Bronchial epithelial cell (primary cell): ENCODE results near the gene HOXA3. TPM values are rescaled to one million over a fixed set of nuclear protein-coding genes. Genes with fewer than 3 reads are reported as not detected.

ENCODE experiments used
- DNase-seq: peaks from one replicate; pipeline ENCODE4 v3.0.0-alpha.2; 2010; ENCODE audit warnings: low read depth
- FAIRE-seq: peaks from 2 replicates; lab custom pipeline; 2011; peaks lifted over from hg19 to GRCh38; lab: Jason Lieb, UNC
- H3K27me3 ChIP-seq: 2 replicates; pipeline ENCODE4 v1.5.1; 2011; ENCODE audit warnings: low read length; ENCODE audit not compliant: control insufficient read depth, insufficient read depth
- H3K36me3 ChIP-seq: 2 replicates; pipeline ENCODE4 v1.5.1; 2011; ENCODE audit warnings: low read length; ENCODE audit not compliant: control insufficient read depth, insufficient read depth
- H3K4me3 ChIP-seq: 2 replicates; pipeline ENCODE4 v1.5.1; 2011; ENCODE audit warnings: mild to moderate bottlenecking, low read depth, low read length, control low read depth
- total RNA-seq: library from RNA; depleted of rRNA; stranded (reverse); fragments of >200 nt; gene quantifications from 2 replicates; pipeline ENCODE4 v1.2.1, GENCODE V29; 2014
- TF ChIP-seq, protein P1 (sequence below): IDR thresholded peaks from 2 replicates; pipeline ENCODE4 v1.5.1; 2011; ENCODE audit warnings: mild to moderate bottlenecking, moderate library complexity, low read length, control low read depth, inconsistent platforms; ENCODE audit not compliant: insufficient read depth, severe bottlenecking

HOXA3 gene
- total RNA-seq, 1 donor from 2014 or later: not detected

DNA sequence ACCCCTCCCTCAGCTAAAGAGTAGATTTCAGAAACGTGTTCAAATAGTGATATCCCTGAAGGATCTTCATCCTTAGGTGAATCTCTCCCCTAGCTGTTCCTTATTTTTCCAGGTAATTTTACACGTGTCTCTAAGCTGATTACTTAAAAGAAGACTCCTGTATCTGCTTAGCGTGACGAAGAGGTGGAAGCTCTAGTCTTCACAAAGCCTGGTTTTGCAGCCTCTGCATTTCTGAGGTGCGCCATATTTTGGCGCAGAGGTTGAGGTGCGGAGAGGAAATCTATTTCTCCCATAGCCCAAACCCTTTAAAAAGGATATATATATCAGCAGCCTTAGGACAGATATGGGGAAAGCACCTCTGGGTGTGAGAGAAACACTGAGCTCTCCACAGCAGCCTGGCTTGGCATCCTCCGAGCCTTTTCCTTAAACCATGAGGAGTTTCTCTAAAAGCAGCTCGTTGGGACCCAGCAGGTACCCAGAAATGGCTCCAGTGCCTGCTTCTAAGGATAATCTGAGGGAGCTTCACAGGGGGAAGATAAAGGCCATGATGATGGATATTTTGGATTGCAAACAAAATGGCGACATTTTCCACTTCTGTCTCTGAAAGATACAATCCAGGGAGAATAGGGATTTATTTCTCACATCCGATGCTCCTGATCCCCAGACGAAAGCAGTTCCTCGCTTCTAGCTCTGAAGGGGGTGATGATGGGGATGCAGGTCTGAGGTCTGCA, 46.9 kb downstream of the HOXA3 start:
- no peak overlapping the region for H3K4me3 ChIP-seq
- DNase-seq (no peak), FAIRE-seq (no peak)
- no peaks in the 10 kb centered on the region for H3K36me3 ChIP-seq
- TF ChIP-seq, protein P1, sequence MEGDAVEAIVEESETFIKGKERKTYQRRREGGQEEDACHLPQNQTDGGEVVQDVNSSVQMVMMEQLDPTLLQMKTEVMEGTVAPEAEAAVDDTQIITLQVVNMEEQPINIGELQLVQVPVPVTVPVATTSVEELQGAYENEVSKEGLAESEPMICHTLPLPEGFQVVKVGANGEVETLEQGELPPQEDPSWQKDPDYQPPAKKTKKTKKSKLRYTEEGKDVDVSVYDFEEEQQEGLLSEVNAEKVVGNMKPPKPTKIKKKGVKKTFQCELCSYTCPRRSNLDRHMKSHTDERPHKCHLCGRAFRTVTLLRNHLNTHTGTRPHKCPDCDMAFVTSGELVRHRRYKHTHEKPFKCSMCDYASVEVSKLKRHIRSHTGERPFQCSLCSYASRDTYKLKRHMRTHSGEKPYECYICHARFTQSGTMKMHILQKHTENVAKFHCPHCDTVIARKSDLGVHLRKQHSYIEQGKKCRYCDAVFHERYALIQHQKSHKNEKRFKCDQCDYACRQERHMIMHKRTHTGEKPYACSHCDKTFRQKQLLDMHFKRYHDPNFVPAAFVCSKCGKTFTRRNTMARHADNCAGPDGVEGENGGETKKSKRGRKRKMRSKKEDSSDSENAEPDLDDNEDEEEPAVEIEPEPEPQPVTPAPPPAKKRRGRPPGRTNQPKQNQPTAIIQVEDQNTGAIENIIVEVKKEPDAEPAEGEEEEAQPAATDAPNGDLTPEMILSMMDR: no peak
- H3K27me3 ChIP-seq: peaks cover 73% of the 10 kb centered on the region

DNA sequence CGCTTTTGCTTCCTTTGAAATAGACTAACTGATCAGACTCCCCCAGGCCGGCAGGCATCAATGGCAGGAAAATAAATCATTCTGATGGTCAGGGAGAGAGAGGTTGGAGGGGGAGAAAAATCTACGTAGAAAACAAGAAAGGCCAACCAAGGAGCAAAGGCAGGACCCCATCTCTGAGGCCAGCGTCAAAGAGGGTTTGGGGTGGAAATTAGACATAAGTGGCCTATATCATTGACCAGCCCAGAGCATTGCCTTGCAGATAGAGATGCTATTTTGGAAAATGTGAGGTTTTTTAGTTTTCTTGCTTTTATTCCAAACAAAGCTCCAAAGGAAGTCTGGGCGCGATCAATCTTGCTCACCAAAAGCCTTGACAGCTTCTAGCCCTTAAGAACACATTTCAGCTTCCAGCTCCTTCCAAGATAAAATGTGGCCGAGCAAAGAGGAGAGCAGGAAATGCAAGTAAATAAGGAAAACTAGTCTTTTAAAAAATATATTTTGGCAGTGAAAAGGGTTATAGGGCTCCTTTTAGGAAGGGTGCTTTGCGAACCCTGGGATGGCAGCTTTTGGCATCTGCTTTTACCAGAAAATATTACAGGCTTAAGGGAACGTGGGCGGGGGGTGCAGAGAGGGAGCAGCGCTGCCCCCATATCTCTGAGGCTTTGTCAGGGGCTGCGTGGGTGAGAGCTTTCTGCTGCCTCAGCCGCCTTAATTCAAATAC, 47.9 kb downstream of the HOXA3 start:
- FAIRE-seq (no peak), DNase-seq (no peak)
- H3K4me3 ChIP-seq: no peak overlapping the region
- no peaks in the 10 kb centered on the region for H3K36me3 ChIP-seq
- H3K27me3 ChIP-seq: peaks cover 65% of the 10 kb centered on the region
- TF ChIP-seq, protein P1: no peak

DNA sequence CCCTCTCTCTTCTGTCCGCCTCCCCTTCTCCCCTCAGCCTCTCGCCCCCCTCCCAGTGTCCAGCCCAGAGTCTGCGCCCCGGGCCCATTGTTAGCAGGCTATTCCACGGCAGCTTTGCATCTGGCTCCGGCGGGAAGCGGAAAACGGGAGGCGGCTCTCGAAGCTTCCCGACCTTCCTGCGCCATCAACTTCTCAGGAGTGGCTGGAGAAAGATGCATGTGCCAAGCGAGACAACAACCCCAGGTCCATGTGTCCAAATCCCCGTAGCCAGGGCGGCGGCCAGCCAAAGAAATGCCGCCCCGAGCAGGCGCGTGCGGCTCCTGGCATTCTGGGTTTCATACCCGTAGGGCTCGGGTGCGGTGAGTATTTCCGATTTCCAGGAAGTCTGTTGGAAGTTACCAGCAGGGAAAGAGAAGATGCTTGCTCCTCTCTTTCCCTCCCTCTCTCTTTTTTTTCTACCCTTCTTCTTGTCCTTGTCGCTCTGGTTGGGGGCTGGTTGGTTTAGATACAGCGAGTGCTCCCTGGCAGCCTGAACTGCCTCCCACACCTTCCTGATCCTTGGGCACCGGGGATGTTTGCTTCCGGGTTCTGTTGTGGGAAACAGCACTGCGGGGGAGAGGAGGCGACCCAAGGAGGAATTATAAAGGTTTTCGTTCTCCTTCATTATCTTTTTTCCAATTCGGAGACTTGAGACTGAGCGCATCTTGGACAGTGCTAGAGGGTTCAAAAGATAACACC, 48.7 kb downstream of the HOXA3 start:
- H3K4me3 ChIP-seq: no peak overlapping the region
- TF ChIP-seq, protein P1: no peak
- DNase-seq (no peak), FAIRE-seq (no peak)
- peaks cover 64% of the 10 kb centered on the region for H3K27me3 ChIP-seq
- H3K36me3 ChIP-seq: no peaks in the 10 kb centered on the region

DNA sequence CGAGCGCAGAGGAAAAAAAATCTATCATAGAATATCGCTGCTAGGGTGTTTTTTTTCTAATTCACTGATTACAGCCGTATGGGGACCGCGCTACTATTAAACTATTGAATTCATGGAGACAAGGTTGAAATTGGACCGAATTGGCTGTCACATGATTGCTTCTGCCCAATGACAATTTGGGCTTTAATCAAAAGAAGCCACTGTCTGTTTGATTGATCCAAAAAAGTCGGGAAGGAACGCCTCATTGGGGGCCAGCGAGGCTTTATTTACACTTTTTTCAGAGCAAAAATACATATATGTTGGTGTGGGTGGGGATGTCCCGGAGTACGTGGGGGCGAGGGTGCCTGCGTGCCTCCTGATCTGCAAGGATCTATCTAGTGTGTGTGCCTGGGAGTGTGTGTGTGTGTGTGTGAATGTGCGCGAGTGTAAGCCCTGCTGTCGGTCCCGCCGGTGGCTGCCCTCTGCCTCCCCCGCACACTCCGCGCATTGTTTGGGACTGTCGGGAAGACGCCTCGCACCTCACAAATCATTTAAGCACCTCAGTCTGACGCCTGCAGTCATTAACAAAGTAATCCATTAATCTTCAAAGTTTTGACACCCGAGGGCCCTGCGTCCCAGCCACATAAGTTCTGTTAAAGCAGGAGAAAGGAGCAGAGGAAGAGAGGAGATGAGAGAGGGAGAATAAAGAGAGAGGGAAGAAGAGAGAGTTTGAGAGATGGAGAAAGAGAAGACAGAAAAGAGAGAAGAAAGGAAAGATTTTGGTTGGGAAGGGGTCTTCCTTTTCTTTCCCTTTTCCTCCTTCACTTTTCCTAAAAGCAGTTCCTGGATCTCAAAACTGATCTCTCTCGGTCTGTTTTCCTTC, 49.6 kb downstream of the HOXA3 start, which contains the start of gene HOXA2:
HOXA2 (minus strand) TSS at position 103 of the 862 bp plus-strand sequence. CDS start 183 bp downstream, outside the sequence.
- peaks cover 64% of the 10 kb centered on the region for H3K27me3 ChIP-seq
- TF ChIP-seq, protein P1: no peak
- no peak within 1 kb of the TSS for H3K4me3 ChIP-seq
- FAIRE-seq (no peak), DNase-seq (no peak)
- no peaks in the 10 kb centered on the region for H3K36me3 ChIP-seq

GRCh38 chr7:27101957-27102580, 50.3 kb downstream of the HOXA3 start:
- no peak for DNase-seq
- Histone ChIP-seq H3K36me3 (no peaks in the 10 kb centered on the region), H3K27me3 (peaks cover 61% of the 10 kb centered on the region), H3K4me3 (no peak overlapping the region)
- FAIRE-seq: no peak
- TF ChIP-seq, protein P1: no peak
